Measurements from ENCODE around the gene ICE2.

The ICE2 gene

GRCh38 chr15:60371175-60372051 lies 107.5 kb downstream of the ICE2 start:
- no peak for DNase-seq

GRCh38 chr15:60370869-60371136 lies 108.1 kb downstream of the ICE2 start:
- Mint-ChIP-seq H3K27me3 (ENCODE audit: low read depth, poor library complexity) (peaks cover 2% of the 10 kb centered on the region), H3K9me3 (peaks cover 14% of the 10 kb centered on the region), H3K4me1 (peaks cover 52% of the 10 kb centered on the region), H3K36me3 (ENCODE audit: low read depth) (peaks cover 31% of the 10 kb centered on the region), H3K27ac (peak overlapping the region; percentile 23), H3K4me3 (no peak overlapping the region)
- no peak for TF ChIP-seq CTCF (IDR thresholded peaks at IDR 0.05)
- DNase-seq: no peak

More at GRCh38 chr15:60371175-60372051, 107.5 kb downstream of the ICE2 start:
- H3K4me3 Mint-ChIP-seq: no peak overlapping the region
- peaks cover 27% of the 10 kb centered on the region for H3K36me3 Mint-ChIP-seq (ENCODE audit: low read depth)
- peaks cover 58% of the 10 kb centered on the region for H3K4me1 Mint-ChIP-seq
- peaks cover 5% of the 10 kb centered on the region for H3K27me3 Mint-ChIP-seq (ENCODE audit: low read depth, poor library complexity)
- TF ChIP-seq CTCF (IDR thresholded peaks at IDR 0.05): no peak
- peak overlapping the region; percentile 79 for H3K27ac Mint-ChIP-seq
- peaks cover 11% of the 10 kb centered on the region for H3K9me3 Mint-ChIP-seq

GRCh38 chr15:60370105-60370868 lies 108.7 kb downstream of the ICE2 start:
- Mint-ChIP-seq H3K9me3 (peaks cover 19% of the 10 kb centered on the region), H3K27ac (peak overlapping the region; percentile 40), H3K27me3 (ENCODE audit: low read depth, poor library complexity) (no peaks in the 10 kb centered on the region), H3K4me3 (no peak overlapping the region), H3K4me1 (peaks cover 47% of the 10 kb centered on the region), H3K36me3 (ENCODE audit: low read depth) (peaks cover 35% of the 10 kb centered on the region)
- DNase-seq: no peak
- no peak for TF ChIP-seq CTCF (IDR thresholded peaks at IDR 0.05)

GRCh38 chr15:60369696-60370095 lies 109.2 kb downstream of the ICE2 start:
- H3K9me3 Mint-ChIP-seq: peaks cover 22% of the 10 kb centered on the region
- peaks cover 41% of the 10 kb centered on the region for H3K4me1 Mint-ChIP-seq
- H3K36me3 Mint-ChIP-seq (ENCODE audit: low read depth): peaks cover 38% of the 10 kb centered on the region
- no peaks in the 10 kb centered on the region for H3K27me3 Mint-ChIP-seq (ENCODE audit: low read depth, poor library complexity)
- peak overlapping the region; percentile 40 for H3K27ac Mint-ChIP-seq
- DNase-seq: no peak
- H3K4me3 Mint-ChIP-seq: no peak overlapping the region
- no peak for TF ChIP-seq CTCF (IDR thresholded peaks at IDR 0.05)

Data from nephron progenitor cell (in vitro differentiated cells).